Smooth muscle cell (in vitro differentiated cells): ENCODE results near the gene ATP6V0C. TPM values are rescaled to one million over a fixed set of nuclear protein-coding genes. Genes with fewer than 3 reads are reported as not detected.
A peak's percentile ranks its signal among the peaks of the same experiment; 100 is the strongest.
"Not testable (repeated sequence)": the region's sequence is repeated elsewhere in the genome, so short reads cannot be mapped to it uniquely, and the experiment has no call there.

Experiments used
- DNase-seq: peaks from one replicate; lab custom pipeline; 2025; ENCODE audit not compliant: unreplicated experiment; lab: John Stamatoyannopoulos, UW
- H2AFZ ChIP-seq: fragments of 200-600 bp; sonication (generic); 2 replicates; pipeline ENCODE4 v1.6.0; 2016; ENCODE audit warnings: antibody characterized with exemption, low read depth, mild to moderate bottlenecking
- H3F3A ChIP-seq: fragments of 200-600 bp; sonication (generic); 2 replicates; pipeline ENCODE4 v1.6.0; 2017; ENCODE audit warnings: antibody characterized with exemption, low read depth
- H3K27ac ChIP-seq: fragments of 200-600 bp; sonication (generic); 2 replicates; pipeline ENCODE4 v1.5.1; 2016; ENCODE audit warnings: low read depth, mild to moderate bottlenecking
- H3K27me3 ChIP-seq: fragments of 200-600 bp; sonication (generic); 2 replicates; pipeline ENCODE4 v1.6.1; 2016; ENCODE audit warnings: low read depth, mild to moderate bottlenecking
- H3K36me3 ChIP-seq: fragments of 200-600 bp; sonication (generic); 2 replicates; pipeline ENCODE4 v1.5.1; 2016; ENCODE audit warnings: low read depth
- H3K4me1 ChIP-seq: fragments of 200-600 bp; sonication (generic); 2 replicates; pipeline ENCODE4 v1.5.1; 2016; ENCODE audit warnings: low read depth
- H3K4me2 ChIP-seq: fragments of 200-600 bp; sonication (generic); 2 replicates; pipeline ENCODE4 v1.6.0; 2016; ENCODE audit warnings: mild to moderate bottlenecking
- H3K4me3 ChIP-seq: fragments of 200-600 bp; sonication (generic); 2 replicates; pipeline ENCODE4 v1.5.1; 2016; ENCODE audit warnings: mild to moderate bottlenecking
- H3K79me2 ChIP-seq: fragments of 200-600 bp; sonication (generic); 2 replicates; pipeline ENCODE4 v1.6.0; 2016; ENCODE audit warnings: low read depth, mild to moderate bottlenecking
- H3K9ac ChIP-seq: fragments of 200-600 bp; sonication (generic); 2 replicates; pipeline ENCODE4 v1.6.0; 2016; ENCODE audit warnings: low read depth
- H3K9me3 ChIP-seq: fragments of 200-600 bp; sonication (generic); replicated peaks from 2 replicates; pipeline ENCODE4 v1.5.1; 2016; ENCODE audit warnings: low read depth
- H4K20me1 ChIP-seq: fragments of 200-600 bp; sonication (generic); 2 replicates; pipeline ENCODE4 v1.6.0; 2016; ENCODE audit warnings: low read depth
- CTCF ChIP-seq: fragments of 200-600 bp; sonication (generic); IDR thresholded peaks from 2 replicates; pipeline ENCODE4 v1.5.1; 2017; ENCODE audit warnings: borderline replicate concordance, mild to moderate bottlenecking, antibody characterized with exemption; ENCODE audit not compliant: insufficient read depth, poor library complexity, severe bottlenecking
- WGBS: methylation state at CpG from one replicate; pipeline ENCODE4 v1.1.7; 2016; ENCODE audit warnings: low lambda C conversion rate; 5-methylcytosine and 5-hydroxymethylcytosine counted together
- polyA plus RNA-seq: library from polyadenylated mRNA; unstranded; fragments of >200 nt; fragmentation: Nextera tagmentation; extraction: Ambion mirVana; gene quantifications from 2 replicates; pipeline ENCODE4 v1.2.1, GENCODE V29; 2016
- total RNA-seq: library from RNA; depleted of rRNA; stranded (reverse); fragments of >200 nt; gene quantifications from 2 replicates; pipeline ENCODE4 v1.2.3, GENCODE V29; 2014

The ATP6V0C gene
- total and polyA plus RNA-seq, 2 experiments from 2014 or later = 99.2 to 207 TPM

GRCh38 chr16:2543771-2544170, 30.0 kb downstream of the ATP6V0C start:
- H3K4me3 ChIP-seq, H3K36me3 ChIP-seq, H2AFZ ChIP-seq, H3K4me1 ChIP-seq, H3K27me3 ChIP-seq, H3K27ac ChIP-seq, H3K9ac ChIP-seq, H3F3A ChIP-seq, H3K9me3 ChIP-seq, DNase-seq, H3K4me2 ChIP-seq: not testable (repeated sequence)
- 92% methylated on average over 14 of the region's 14 CpGs for WGBS
- H3K79me2 ChIP-seq = peaks cover 67% of the 10 kb centered on the region
- peaks cover 69% of the 10 kb centered on the region for H4K20me1 ChIP-seq

- not testable (repeated sequence) for DNase-seq, H3K9ac ChIP-seq, H2AFZ ChIP-seq, H3K27ac ChIP-seq, H3K27me3 ChIP-seq, H3K4me1 ChIP-seq, H3K36me3 ChIP-seq, H3K9me3 ChIP-seq, H3K4me3 ChIP-seq, H3F3A ChIP-seq, H3K4me2 ChIP-seq
- Histone ChIP-seq H3K79me2 (peaks cover 13% of the 10 kb centered on the region), H4K20me1 (peaks cover 23% of the 10 kb centered on the region)
- 80% methylated on average over 1 of the region's 14 CpGs for WGBS
Measured at GRCh38 chr16:2550283-2550878, 36.6 kb downstream of the ATP6V0C start.

- H3F3A ChIP-seq = not testable (repeated sequence)
Measured at GRCh38 chr16:2551420-2551889, 37.7 kb downstream of the ATP6V0C start.

GRCh38 chr16:2554709-2555425, 41.1 kb downstream of the ATP6V0C start:
- H3K36me3 ChIP-seq, H3F3A ChIP-seq, H3K4me1 ChIP-seq, H3K4me3 ChIP-seq, H2AFZ ChIP-seq, DNase-seq, H3K27me3 ChIP-seq, H3K9me3 ChIP-seq, H3K9ac ChIP-seq, H3K4me2 ChIP-seq, H3K27ac ChIP-seq, H3K79me2 ChIP-seq: not testable (repeated sequence)
- peaks cover 10% of the 10 kb centered on the region for H4K20me1 ChIP-seq
- WGBS = no CpG with 5 or more reads among the region's 13 CpGs

More at GRCh38 chr16:2551420-2551889, 37.7 kb downstream of the ATP6V0C start:
- peak; percentile 18 for TF ChIP-seq CTCF
- H3K4me1 ChIP-seq, H3K79me2 ChIP-seq, H3K36me3 ChIP-seq, H3K27me3 ChIP-seq, H3K4me3 ChIP-seq, H3K9ac ChIP-seq, H3K4me2 ChIP-seq, H2AFZ ChIP-seq, DNase-seq, H3K9me3 ChIP-seq: not testable (repeated sequence)
- Histone ChIP-seq H4K20me1 (peaks cover 13% of the 10 kb centered on the region), H3K27ac (peak overlapping the region; percentile 48)
- 42% methylated on average over 11 of the region's 17 CpGs for WGBS

DNA sequence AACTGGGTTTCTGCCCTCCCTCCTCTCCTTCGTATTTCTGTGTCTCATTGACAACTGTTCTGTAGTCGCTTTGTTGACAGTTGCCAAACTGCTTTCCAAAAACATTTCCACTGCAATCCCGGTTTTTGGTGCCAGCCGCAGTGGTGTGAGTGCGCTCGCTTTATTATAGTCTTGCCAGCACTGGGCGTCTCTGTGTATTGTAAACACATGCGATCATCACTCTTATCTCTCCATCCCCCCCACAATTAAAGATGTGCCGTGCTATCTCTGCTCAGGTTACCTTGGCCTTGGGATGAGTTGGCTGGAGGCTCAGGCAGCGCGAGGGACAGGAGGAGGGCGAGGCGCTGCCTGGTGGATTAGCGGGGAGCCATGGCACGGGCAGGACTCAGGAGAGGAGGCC, 43.4 kb downstream of the ATP6V0C start:
- H3K9me3 ChIP-seq, H3K27ac ChIP-seq, DNase-seq, H3K9ac ChIP-seq, H3K27me3 ChIP-seq, H2AFZ ChIP-seq, H3K79me2 ChIP-seq, H3K4me3 ChIP-seq, H3K4me2 ChIP-seq, H3F3A ChIP-seq, H3K4me1 ChIP-seq, H3K36me3 ChIP-seq, H4K20me1 ChIP-seq: not testable (repeated sequence)
- 98% methylated on average over 8 of the region's 15 CpGs for WGBS

DNA sequence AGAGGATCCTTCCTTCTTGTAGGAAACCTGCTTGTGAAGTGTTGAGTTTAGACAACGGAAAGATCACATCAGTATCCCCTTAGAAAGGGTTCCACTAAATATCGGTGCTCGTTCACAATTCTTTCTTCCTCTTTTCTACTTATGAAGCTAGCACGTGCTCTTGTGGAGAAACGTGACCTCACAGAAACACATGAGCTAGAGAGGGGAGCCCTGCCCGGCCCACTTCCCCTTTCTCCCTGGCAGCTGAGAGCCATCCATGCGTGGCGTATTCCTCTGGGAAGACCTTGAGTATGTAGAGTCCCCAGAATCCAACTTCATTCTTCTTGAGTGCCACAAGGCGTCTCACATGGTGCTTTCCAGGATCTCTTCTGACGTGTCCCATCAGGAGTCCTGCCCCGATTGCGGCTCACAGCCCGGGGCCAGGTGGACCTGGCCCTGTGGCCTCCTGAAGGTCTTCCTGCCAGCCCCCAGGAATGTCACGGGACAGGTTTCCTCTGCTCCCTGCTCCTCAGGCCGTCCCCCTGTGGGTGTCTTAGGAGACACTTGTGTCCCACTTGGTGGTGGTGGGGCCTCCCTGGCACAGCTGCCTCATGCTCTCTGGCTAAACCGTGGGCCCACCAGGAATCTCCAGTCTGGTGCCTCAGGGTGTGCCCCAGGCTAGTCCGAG, 46.5 kb downstream of the ATP6V0C start:
- H3K27me3 ChIP-seq, H3K79me2 ChIP-seq, H3K4me2 ChIP-seq, H2AFZ ChIP-seq, H3K27ac ChIP-seq, DNase-seq, H4K20me1 ChIP-seq, H3F3A ChIP-seq, H3K9me3 ChIP-seq, H3K9ac ChIP-seq, H3K36me3 ChIP-seq, H3K4me1 ChIP-seq, H3K4me3 ChIP-seq: not testable (repeated sequence)
- 98% methylated on average over 6 of the region's 17 CpGs for WGBS
